A549 (cell line): ENCODE measurements around the gene STOM. TPM values are rescaled to one million over a fixed set of nuclear protein-coding genes. Genes with fewer than 3 reads are reported as not detected.

Experiments used
- ATAC-seq, 2 experiments: fragments of 200-7000 bp in 1 of 2; fragments of >200 bp in 1 of 2; cut with Nextera tagmentation in 1 of 2; cut with Tn5 transposase in 1 of 2; 3 replicates each; pipeline versions ENCODE4 v1.8.0 to v1.9.1; 2018 to 2020; ENCODE audit warnings: mild to moderate bottlenecking in 1 of 2, moderate library complexity in 1 of 2
- CTCF ChIA-PET: fragments of 300-600 bp; sonication (Branson Sonifier 250); formaldehyde crosslinking; extraction: SDS; loops from one replicate; lab custom pipeline; 2021; ENCODE audit warnings: antibody characterized with exemption, inconsistent platforms; lab: Yijun Ruan, JAX
- POLR2A ChIA-PET: fragments of 350-600 bp; formaldehyde crosslinking; extraction: SDS; loops from one replicate; lab custom pipeline; 2021; ENCODE audit warnings: antibody characterized with exemption, inconsistent platforms; lab: Yijun Ruan, JAX
- DNase-seq, 2 experiments: peaks; one replicate each; pipeline versions ENCODE4 v3.0.0 to v3.0.0-alpha.2; 2011 to 2016; ENCODE audit warnings: low read depth in 1 of 2, low spot score in 1 of 2
- FAIRE-seq: peaks from 2 replicates; lab custom pipeline; 2011; peaks lifted over from hg19 to GRCh38; lab: Jason Lieb, UNC
- H3K27ac ChIP-seq, 2 experiments: fragments of >200 bp; sonication (Bioruptor Twin); formaldehyde crosslinking; 3 replicates each; pipeline ENCODE4 v1.5.1; 2016 to 2017
- H3K4me1 ChIP-seq: fragments of >200 bp; sonication (Bioruptor Twin); formaldehyde crosslinking; 3 replicates; pipeline ENCODE4 v1.6.1; 2016
- H3K4me2 ChIP-seq: fragments of >200 bp; sonication (Bioruptor Twin); formaldehyde crosslinking; 3 replicates; pipeline ENCODE4 v1.6.1; 2016
- H3K4me3 ChIP-seq: fragments of >200 bp; sonication (Bioruptor Twin); formaldehyde crosslinking; 3 replicates; pipeline ENCODE4 v1.5.1; 2016
- H3K9me3 ChIP-seq: fragments of >200 bp; sonication (Bioruptor Twin); formaldehyde crosslinking; 3 replicates; pipeline ENCODE4 v1.6.1; 2016
- CEBPB ChIP-seq, 2 experiments: fragments of >200 bp in 1 of 2; sonication (Bioruptor Twin) in 1 of 2; formaldehyde crosslinking in 1 of 2; IDR thresholded peaks; 2 replicates each; pipeline ENCODE4 v1.6.1; 2012 to 2016
- CHD4 ChIP-seq: fragments of 200-600 bp; sonication (generic); IDR thresholded peaks from 2 replicates; pipeline ENCODE4 v1.6.1; 2016; ENCODE audit warnings: antibody characterized with exemption, mild to moderate bottlenecking, borderline replicate concordance
- EHMT2 ChIP-seq: fragments of 200-600 bp; sonication (generic); IDR thresholded peaks from 2 replicates; pipeline ENCODE4 v1.6.1; 2016; ENCODE audit warnings: antibody characterized with exemption, low read depth, mild to moderate bottlenecking, moderate library complexity
- ELK1 ChIP-seq: fragments of 150-350 bp; IDR thresholded peaks from 2 replicates; pipeline ENCODE4 v1.6.1; 2014; ENCODE audit warnings: low read depth, mild to moderate bottlenecking, low read length
- EP300 ChIP-seq, 2 experiments: fragments of >200 bp; sonication (Bioruptor Twin); formaldehyde crosslinking; IDR thresholded peaks; 2 replicates in 1 of 2; 3 replicates in 1 of 2; pipeline ENCODE4 v1.6.1; 2016 to 2017
- ESRRA ChIP-seq: fragments of 150-350 bp; IDR thresholded peaks from 2 replicates; pipeline ENCODE4 v1.6.1; 2014; ENCODE audit warnings: mild to moderate bottlenecking, low read length, borderline replicate concordance
- FOSB ChIP-seq: fragments of 250-450 bp; sonication (Bioruptor Pico); IDR thresholded peaks from 2 replicates; pipeline ENCODE4 v1.5.0; 2020; ENCODE audit warnings: mild to moderate bottlenecking, moderate library complexity
- HES2 ChIP-seq: fragments of >200 bp; sonication (Bioruptor Twin); formaldehyde crosslinking; IDR thresholded peaks from 2 replicates; pipeline ENCODE4 v1.6.1; 2016
- HOXA7 ChIP-seq: fragments of 250-450 bp; sonication (Bioruptor Pico); IDR thresholded peaks from 2 replicates; pipeline ENCODE4 v1.5.0; 2020; ENCODE audit warnings: mild to moderate bottlenecking, moderate library complexity
- JUNB ChIP-seq: fragments of >200 bp; sonication (Bioruptor Twin); formaldehyde crosslinking; IDR thresholded peaks from 2 replicates; pipeline ENCODE4 v1.6.1; 2016
- KDM1A ChIP-seq: fragments of 200-600 bp; sonication (generic); IDR thresholded peaks from 2 replicates; pipeline ENCODE4 v1.6.1; 2016; ENCODE audit warnings: low read depth, mild to moderate bottlenecking
- MYC ChIP-seq: IDR thresholded peaks from 2 replicates; pipeline ENCODE4 v1.6.1; 2012; ENCODE audit warnings: mild to moderate bottlenecking, inconsistent platforms, low read length, improper control_type of control experiment, borderline replicate concordance
- PBX3 ChIP-seq: IDR thresholded peaks from 2 replicates; pipeline ENCODE4 v1.6.1; 2012
- PHF8 ChIP-seq: fragments of 200-600 bp; sonication (generic); IDR thresholded peaks from 2 replicates; pipeline ENCODE4 v1.6.1; 2016; ENCODE audit warnings: low read depth, mild to moderate bottlenecking, antibody characterized with exemption, moderate library complexity, borderline replicate concordance
- POLR2A ChIP-seq: IDR thresholded peaks from 2 replicates; pipeline ENCODE4 v1.6.1; 2012; ENCODE audit warnings: mild to moderate bottlenecking, low read length
- RFX5 ChIP-seq: fragments of 450-650 bp; IDR thresholded peaks from 2 replicates; pipeline ENCODE4 v1.7.1; 2014; ENCODE audit warnings: antibody characterized with exemption, mild to moderate bottlenecking, moderate library complexity
- USF2 ChIP-seq: fragments of 450-650 bp; IDR thresholded peaks from 2 replicates; pipeline ENCODE4 v1.6.1; 2014; ENCODE audit warnings: antibody characterized with exemption
- ZSCAN20 ChIP-seq: fragments of 250-450 bp; sonication (Bioruptor Pico); IDR thresholded peaks from 2 replicates; pipeline ENCODE4 v1.8.0; 2022; ENCODE audit warnings: mild to moderate bottlenecking, moderate library complexity
- WGBS: methylation state at CpG from one replicate; pipeline ENCODE4 v1.1.6; 2017; ENCODE audit errors: missing lambda C conversion rate; 5-methylcytosine and 5-hydroxymethylcytosine counted together
- polyA plus RNA-seq, 4 experiments: library from polyadenylated mRNA; depleted of rRNA in 3 of 4; stranded (reverse); fragments of >200 nt; fragmentation: RNase III in 1 of 4; extraction: RNeasy Plus Mini Kit Qiagen cat#74134 plus additional on column Dnase treatment in 1 of 4; gene quantifications; 2 replicates in 3 of 4; 3 replicates in 1 of 4; pipeline ENCODE4 v1.2.3, GENCODE V29; 2011 to 2017

The STOM gene
- polyA plus RNA-seq, 2 of the 4 experiments (the other 2 are of a cell fraction) = 83.3 to 246 TPM

- H3K4me1 ChIP-seq = peaks cover 88% of the 10 kb centered on the region
- ATAC-seq = no peak
Observed at GRCh38 chr9:121365564-121365963, 4.5 kb downstream of the STOM start.

GRCh38 chr9:121364886-121365285, 5.2 kb downstream of the STOM start:
- no peak overlapping the region for H3K27ac ChIP-seq

More at GRCh38 chr9:121365564-121365963, 4.5 kb downstream of the STOM start:
- Histone ChIP-seq H3K9me3 (no peaks in the 10 kb centered on the region), H3K4me2 (peak overlapping the region; percentile 93; the same call in 2 of the 3 replicates), H3K27ac (no peak overlapping the region)
- FAIRE-seq (no peak), DNase-seq (no peak)
- TF ChIP-seq POLR2A = no peak
- no peak for TF ChIP-seq ELK1
- TF ChIP-seq USF2 = no peak
- TF ChIP-seq, all 56 proteins: peak for 0
- WGBS = 64% methylated on average over 2 of the region's 2 CpGs
- no peak overlapping the region for H3K4me3 ChIP-seq
- ChIA-PET POLR2A (no interaction called here), CTCF (interaction anchor here (3.9 kb wide), 1 partner anchor 45 kb away, joined by 29 read pairs; no protein-coding TSS in a partner anchor)

GRCh38 chr9:121364077-121364476, 6.0 kb downstream of the STOM start:
- TF ChIP-seq RFX5 (no peak), HOXA7 (CRISPR knock-in tag) (no peak), PHF8 (no peak), ESRRA (no peak)
- TF ChIP-seq, all 56 proteins: peak for 0
- ATAC-seq (no peak), FAIRE-seq (no peak), DNase-seq (no peak)
- ChIA-PET POLR2A (interaction anchor here (1.7 kb wide), 1 partner anchor 9 kb away, joined by 3 read pairs; no protein-coding TSS in a partner anchor), CTCF (interaction anchor here (0.6 to 3.9 kb wide), 4 partner anchors 9 to 44 kb away, joined by 3 to 29 read pairs (median 3); no protein-coding TSS in a partner anchor)
- Histone ChIP-seq H3K27ac (peak overlapping the region; percentile 55 to 77; a peak in 3 of 6 replicates), H3K4me2 (peak overlapping the region; percentile 93), H3K4me1 (peaks cover 96% of the 10 kb centered on the region), H3K9me3 (no peaks in the 10 kb centered on the region), H3K4me3 (no peak overlapping the region)
- 85% methylated on average over 5 of the region's 5 CpGs for WGBS

More at GRCh38 chr9:121364886-121365285, 5.2 kb downstream of the STOM start:
- CTCF ChIA-PET = interaction anchor here (1.4 to 3.9 kb wide), 2 partner anchors 9 to 45 kb away, joined by 3 to 29 read pairs; no protein-coding TSS in a partner anchor
- Histone ChIP-seq H3K4me2 (peak overlapping the region; percentile 93; the same call in 2 of the 3 replicates), H3K9me3 (no peaks in the 10 kb centered on the region), H3K4me1 (peaks cover 89% of the 10 kb centered on the region), H3K4me3 (no peak overlapping the region; the same call in 2 of the 3 replicates)
- POLR2A ChIA-PET = no interaction called here
- no peak for FAIRE-seq
- ATAC-seq = no peak
- DNase-seq = no peak
- no peak for TF ChIP-seq ESRRA
- no peak for TF ChIP-seq USF2
- no peak for TF ChIP-seq EHMT2
- no peak for TF ChIP-seq JUNB
- no peak for TF ChIP-seq HES2
- no peak for TF ChIP-seq FOSB (CRISPR knock-in tag)

- Histone ChIP-seq H3K9me3 (no peaks in the 10 kb centered on the region), H3K4me1 (peaks cover 94% of the 10 kb centered on the region), H3K27ac (peak overlapping the region; percentile 55 to 77; a peak in 5 of 6 replicates), H3K4me3 (no peak overlapping the region; the same call in 2 of the 3 replicates), H3K4me2 (peak overlapping the region; percentile 93)
- FAIRE-seq = no peak
- DNase-seq = no peak
- WGBS = 55% methylated on average over 1 of the region's 1 CpG
- ChIA-PET CTCF (interaction anchor here (0.6 to 3.9 kb wide), 5 partner anchors 8 to 379 kb away, joined by 3 to 29 read pairs (median 3); no protein-coding TSS in a partner anchor), POLR2A (interaction anchor here (0.6 to 1.7 kb wide), 2 partner anchors 9 to 77 kb away, joined by 3 read pairs; no protein-coding TSS in a partner anchor)
- TF ChIP-seq MYC (no peak), CEBPB (IDR thresholded peaks at IDR 0.05) (no peak), CHD4 (no peak), EP300 (IDR thresholded peaks at IDR 0.05) (no peak), PBX3 (no peak), PHF8 (no peak), KDM1A (no peak), ZSCAN20 (CRISPR knock-in tag) (no peak), FOSB (CRISPR knock-in tag) (no peak)
- no peak; a peak in 1 of 6 replicates for ATAC-seq
Observed at GRCh38 chr9:121363622-121363961, 6.5 kb downstream of the STOM start.
